SH-SY5Y (cell line): ENCODE data around the gene PWWP2B.

Experiments used
- GATA2 ChIP-seq: IDR thresholded peaks from 2 replicates; pipeline ENCODE4 v1.6.1; 2011; ENCODE audit warnings: mild to moderate bottlenecking, low read depth, low read length
- GATA3 ChIP-seq: IDR thresholded peaks from 2 replicates; pipeline ENCODE4 v1.6.1; 2011; ENCODE audit warnings: low read depth, mild to moderate bottlenecking, low read length, moderate library complexity

GRCh38 chr10:132434405-132435005, 37.5 kb downstream of the PWWP2B start:
- TF ChIP-seq GATA2 (no peak), GATA3 (no peak)
